ENCODE data around the gene AGR3.

The AGR3 gene

GRCh38 chr7:16921644-16922257, 40.0 kb upstream of the AGR3 start:
- DNase-seq (ENCODE audit: low spot score) = no peak

GRCh38 chr7:16921151-16921550, 39.4 kb upstream of the AGR3 start:
- TF ChIP-seq CTCF (IDR thresholded peaks at IDR 0.05; ENCODE audit: extremely low read depth, missing control alignments) = no peak
- no peak for DNase-seq (ENCODE audit: low spot score)

More at GRCh38 chr7:16921644-16922257, 40.0 kb upstream of the AGR3 start:
- no peak for TF ChIP-seq CTCF (IDR thresholded peaks at IDR 0.05; ENCODE audit: extremely low read depth, missing control alignments)

- TF ChIP-seq CTCF (IDR thresholded peaks at IDR 0.05; ENCODE audit: extremely low read depth, missing control alignments) = no peak
- no peak for DNase-seq (ENCODE audit: low spot score)
These were observed 37.7 kb upstream of the AGR3 start for GRCh38 chr7:16919440-16919839.

GRCh38 chr7:16918288-16918895, 36.6 kb upstream of the AGR3 start:
- no peak for DNase-seq (ENCODE audit: low spot score)
- TF ChIP-seq CTCF (IDR thresholded peaks at IDR 0.05; ENCODE audit: extremely low read depth, missing control alignments) = peak; percentile 23

GRCh38 chr7:16916738-16917137, 35.0 kb upstream of the AGR3 start:
- TF ChIP-seq CTCF (IDR thresholded peaks at IDR 0.05; ENCODE audit: extremely low read depth, missing control alignments) = no peak
- DNase-seq (ENCODE audit: low spot score) = no peak

GRCh38 chr7:16916105-16916639, 34.4 kb upstream of the AGR3 start:
- no peak for DNase-seq (ENCODE audit: low spot score)
- TF ChIP-seq CTCF (IDR thresholded peaks at IDR 0.05; ENCODE audit: extremely low read depth, missing control alignments) = no peak

GRCh38 chr7:16915405-16915804, 33.6 kb upstream of the AGR3 start:
- no peak for TF ChIP-seq CTCF (IDR thresholded peaks at IDR 0.05; ENCODE audit: extremely low read depth, missing control alignments)
- no peak for DNase-seq (ENCODE audit: low spot score)
